HUES64 (cell line): ENCODE results near the gene AP3S1.

Source experiments
- H3K27ac ChIP-seq: 2 replicates; pipeline ENCODE4 v1.7.0; 2013; ENCODE audit warnings: low read depth, low read length, inconsistent platforms
- H3K27me3 ChIP-seq: 2 replicates; pipeline ENCODE4 v1.6.1; 2013; ENCODE audit warnings: mild to moderate bottlenecking, low read length; ENCODE audit not compliant: insufficient read depth
- H3K36me3 ChIP-seq: 2 replicates; pipeline ENCODE4 v1.6.1; 2013; ENCODE audit warnings: mild to moderate bottlenecking, low read length; ENCODE audit not compliant: insufficient read depth
- H3K4me1 ChIP-seq: 2 replicates; pipeline ENCODE4 v1.6.1; 2013; ENCODE audit warnings: mild to moderate bottlenecking, low read length, moderate library complexity; ENCODE audit not compliant: insufficient read depth
- H3K4me3 ChIP-seq: 2 replicates; pipeline ENCODE4 v1.5.1; 2013; ENCODE audit warnings: mild to moderate bottlenecking, low read length, moderate library complexity
- H3K9ac ChIP-seq: 2 replicates; pipeline ENCODE4 v1.6.1; 2013; ENCODE audit warnings: mild to moderate bottlenecking, low read depth, low read length
- H3K9me3 ChIP-seq: 2 replicates; pipeline ENCODE4 v1.6.1; 2013; ENCODE audit warnings: low read depth, low read length; ENCODE audit not compliant: insufficient read depth
- WGBS: fragments of 150-250, 120-280 bp; methylation state at CpG from one replicate; pipeline ENCODE4 v1.1.7; 2013; ENCODE audit warnings: missing lambda C conversion rate; 5-methylcytosine and 5-hydroxymethylcytosine counted together

The AP3S1 gene

GRCh38 chr5:115825948-115826347 lies 15.8 kb upstream of the AP3S1 start:
- Histone ChIP-seq H3K27me3 (no peaks in the 10 kb centered on the region), H3K9me3 (no peaks in the 10 kb centered on the region), H3K9ac (no peak overlapping the region), H3K4me3 (no peak overlapping the region), H3K36me3 (peaks cover 32% of the 10 kb centered on the region), H3K27ac (no peak overlapping the region), H3K4me1 (no peaks in the 10 kb centered on the region)
- WGBS = 94% methylated on average over 4 of the region's 4 CpGs

DNA sequence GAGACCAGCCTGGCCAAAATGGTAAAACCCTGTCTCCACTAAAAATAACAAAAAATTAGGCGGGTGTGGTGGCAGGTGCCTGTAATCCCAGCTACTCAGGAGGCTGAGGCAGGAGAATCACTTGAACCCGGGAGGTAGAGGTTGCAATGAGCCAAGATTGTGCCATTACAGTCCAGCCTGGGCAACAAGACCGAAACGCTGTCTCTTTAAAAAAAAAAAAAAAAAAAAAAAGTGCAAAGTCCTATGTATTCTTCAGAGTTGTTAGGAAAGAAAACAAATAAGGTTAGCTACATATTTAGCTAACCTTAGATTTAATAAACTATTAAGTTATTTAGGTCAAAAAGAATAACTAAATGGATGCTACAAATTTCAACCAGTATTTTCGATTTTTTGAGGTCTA lies 11.8 kb upstream of the AP3S1 start:
- H3K36me3 ChIP-seq = peaks cover 66% of the 10 kb centered on the region

GRCh38 chr5:115831163-115831768 lies 10.5 kb upstream of the AP3S1 start:
- WGBS = 58% methylated on average over 2 of the region's 2 CpGs
- Histone ChIP-seq H3K27ac (no peak overlapping the region), H3K4me1 (peaks cover 4% of the 10 kb centered on the region; the same call in 1 of the 2 replicates), H3K27me3 (no peaks in the 10 kb centered on the region), H3K9ac (no peak overlapping the region), H3K36me3 (peaks cover 80% of the 10 kb centered on the region), H3K4me3 (no peak overlapping the region), H3K9me3 (no peaks in the 10 kb centered on the region)

More for the DNA sequence above, 11.8 kb upstream of the AP3S1 start:
- 93% methylated on average over 4 of the region's 5 CpGs for WGBS
- no peaks in the 10 kb centered on the region for H3K27me3 ChIP-seq
- H3K9ac ChIP-seq = no peak overlapping the region
- no peak overlapping the region for H3K4me3 ChIP-seq
- H3K9me3 ChIP-seq = no peaks in the 10 kb centered on the region
- H3K4me1 ChIP-seq = peaks cover 4% of the 10 kb centered on the region; the same call in 1 of the 2 replicates
- no peak overlapping the region for H3K27ac ChIP-seq

- 95% methylated on average over 4 of the region's 4 CpGs for WGBS
- Histone ChIP-seq H3K27ac (no peak overlapping the region), H3K36me3 (peaks cover 74% of the 10 kb centered on the region), H3K4me3 (no peak overlapping the region), H3K4me1 (peaks cover 11% of the 10 kb centered on the region), H3K9ac (no peak overlapping the region), H3K27me3 (no peaks in the 10 kb centered on the region), H3K9me3 (no peaks in the 10 kb centered on the region)
These were observed 6.3 kb upstream of the AP3S1 start for GRCh38 chr5:115835481-115835880.

DNA sequence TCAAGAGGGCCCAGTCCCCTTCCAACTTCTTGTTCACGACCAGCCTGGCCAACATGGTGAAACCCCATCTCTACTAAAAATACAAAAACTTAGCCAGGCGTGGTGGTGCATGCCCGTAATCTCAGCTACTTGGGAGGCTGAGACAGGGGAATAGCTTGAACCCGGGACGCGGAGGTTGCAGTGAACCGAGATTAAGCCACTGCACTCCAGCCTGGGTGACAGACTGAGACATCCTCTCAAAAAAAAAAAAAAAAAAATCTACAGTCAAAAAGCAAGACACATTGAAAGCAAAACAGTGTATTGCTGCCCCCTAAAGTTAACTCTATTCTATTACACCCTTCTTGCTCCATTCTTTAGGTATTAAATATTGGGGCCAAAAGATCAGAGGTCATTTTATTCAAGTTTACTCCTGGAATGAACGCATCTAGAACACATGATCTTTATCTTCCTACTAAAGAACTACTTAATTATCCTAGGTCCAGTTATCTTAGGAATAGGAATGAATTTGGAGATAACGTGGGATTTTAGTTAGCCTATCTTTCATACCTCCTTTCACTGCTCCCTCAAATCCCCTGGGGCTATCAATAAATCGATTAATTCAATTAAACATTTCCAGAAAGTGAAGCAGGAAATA lies 2.7 kb upstream of the AP3S1 start:
- Histone ChIP-seq H3K4me3 (peak overlapping the region; percentile 88), H3K9ac (no peak overlapping the region), H3K36me3 (peaks cover 44% of the 10 kb centered on the region), H3K27me3 (peaks cover 14% of the 10 kb centered on the region), H3K4me1 (peaks cover 13% of the 10 kb centered on the region), H3K9me3 (no peaks in the 10 kb centered on the region), H3K27ac (no peak overlapping the region)
- 67% methylated on average over 8 of the region's 10 CpGs for WGBS

- WGBS = 0% methylated on average over 5 of the region's 5 CpGs
- peak overlapping the region; percentile 92 for H3K27ac ChIP-seq
- peaks cover 14% of the 10 kb centered on the region for H3K27me3 ChIP-seq
- peaks cover 13% of the 10 kb centered on the region for H3K4me1 ChIP-seq
- peaks cover 26% of the 10 kb centered on the region for H3K36me3 ChIP-seq
- H3K9ac ChIP-seq = peak overlapping the region; percentile 91
- no peaks in the 10 kb centered on the region for H3K9me3 ChIP-seq
- H3K4me3 ChIP-seq = peak overlapping the region; percentile 88
These were observed 862 bp upstream of the AP3S1 start for GRCh38 chr5:115840873-115841272.

DNA sequence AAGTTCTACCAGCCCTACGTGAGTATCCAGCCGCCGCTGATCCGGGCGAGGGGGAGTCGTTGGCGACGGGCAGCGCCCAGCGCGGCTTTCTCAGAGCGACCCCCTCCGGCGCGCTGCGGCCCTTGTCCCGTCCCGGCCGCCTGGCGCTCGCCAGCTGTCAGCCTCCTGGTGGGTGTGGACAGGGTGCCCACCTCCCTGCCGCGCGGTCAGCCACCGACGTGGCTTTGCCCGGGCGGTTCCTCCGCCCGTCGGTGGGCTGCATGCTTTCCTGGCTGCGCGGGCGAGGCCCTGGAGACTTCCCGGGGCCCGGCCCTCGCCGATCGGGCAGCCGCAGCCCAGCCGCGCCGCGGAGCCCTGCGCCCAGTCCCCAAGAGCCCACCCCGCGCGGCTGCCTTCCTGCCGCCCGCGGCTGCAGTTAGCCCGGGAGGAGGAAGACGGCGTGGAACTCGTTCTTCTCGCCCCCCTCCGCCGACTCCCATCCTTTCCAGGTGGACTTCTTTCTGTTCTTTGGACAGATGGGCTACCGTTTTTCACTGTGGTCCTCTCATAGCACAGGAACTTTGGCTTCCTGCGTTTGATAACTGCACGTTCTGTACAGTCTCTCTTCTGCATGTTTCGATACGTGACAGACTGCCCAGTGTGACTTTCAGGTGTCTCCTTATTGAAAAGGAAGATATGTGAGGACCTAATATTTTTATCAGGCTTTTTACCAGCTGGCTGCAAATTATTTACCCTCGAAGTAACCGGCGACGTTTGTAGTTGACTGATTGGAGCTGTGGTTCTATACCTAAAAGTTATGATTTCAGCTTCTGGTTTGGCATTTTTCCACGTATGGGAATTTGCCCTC lies 577 bp downstream of the AP3S1 start:
- peaks cover 14% of the 10 kb centered on the region for H3K27me3 ChIP-seq
- peaks cover 13% of the 10 kb centered on the region for H3K4me1 ChIP-seq
- H3K9ac ChIP-seq = peak overlapping the region; percentile 91
- under 1% methylated on average over 68 of the region's 68 CpGs for WGBS
- peaks cover 11% of the 10 kb centered on the region for H3K36me3 ChIP-seq
- H3K27ac ChIP-seq = peak overlapping the region; percentile 92
- peak overlapping the region; percentile 88 for H3K4me3 ChIP-seq
- H3K9me3 ChIP-seq = no peaks in the 10 kb centered on the region

DNA sequence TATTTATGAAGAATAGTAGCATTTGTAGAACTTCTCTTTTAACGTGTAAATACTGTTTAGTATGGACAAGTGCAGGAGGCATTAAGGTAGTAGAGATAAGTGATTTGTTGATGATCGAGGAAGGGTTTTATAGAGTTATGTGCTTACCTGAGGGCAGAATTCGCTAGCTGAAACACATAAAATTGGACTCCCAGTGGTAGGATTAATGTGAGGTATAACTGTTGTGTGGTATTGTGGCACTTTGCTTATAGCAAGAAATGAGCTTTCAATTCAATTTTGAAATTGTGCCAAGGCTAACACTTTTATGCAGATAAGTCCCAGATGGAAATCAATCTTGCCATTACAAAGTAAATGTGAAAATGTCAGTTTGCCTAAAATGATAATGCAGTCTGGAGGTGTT lies 1.2 kb downstream of the AP3S1 start:
- WGBS = 48% methylated on average over 3 of the region's 3 CpGs
- peak overlapping the region; percentile 88 for H3K4me3 ChIP-seq
- H3K27ac ChIP-seq = no peak overlapping the region
- H3K9me3 ChIP-seq = no peaks in the 10 kb centered on the region
- peaks cover 13% of the 10 kb centered on the region for H3K4me1 ChIP-seq
- H3K9ac ChIP-seq = 0 out of 2 replicates have a peak overlapping the region, but pooled peaks have one; percentile 91
- peaks cover 14% of the 10 kb centered on the region for H3K27me3 ChIP-seq
- H3K36me3 ChIP-seq = peaks cover 5% of the 10 kb centered on the region; the same call in 1 of the 2 replicates

- Histone ChIP-seq H3K4me1 (peaks cover 13% of the 10 kb centered on the region), H3K27ac (no peak overlapping the region), H3K9me3 (no peaks in the 10 kb centered on the region), H3K36me3 (no peaks in the 10 kb centered on the region), H3K27me3 (peaks cover 14% of the 10 kb centered on the region), H3K9ac (no peak overlapping the region), H3K4me3 (peak overlapping the region; percentile 88; the same call in 1 of the 2 replicates)
- 92% methylated on average over 3 of the region's 6 CpGs for WGBS
These were observed 1.9 kb downstream of the AP3S1 start for GRCh38 chr5:115843444-115844130.

DNA sequence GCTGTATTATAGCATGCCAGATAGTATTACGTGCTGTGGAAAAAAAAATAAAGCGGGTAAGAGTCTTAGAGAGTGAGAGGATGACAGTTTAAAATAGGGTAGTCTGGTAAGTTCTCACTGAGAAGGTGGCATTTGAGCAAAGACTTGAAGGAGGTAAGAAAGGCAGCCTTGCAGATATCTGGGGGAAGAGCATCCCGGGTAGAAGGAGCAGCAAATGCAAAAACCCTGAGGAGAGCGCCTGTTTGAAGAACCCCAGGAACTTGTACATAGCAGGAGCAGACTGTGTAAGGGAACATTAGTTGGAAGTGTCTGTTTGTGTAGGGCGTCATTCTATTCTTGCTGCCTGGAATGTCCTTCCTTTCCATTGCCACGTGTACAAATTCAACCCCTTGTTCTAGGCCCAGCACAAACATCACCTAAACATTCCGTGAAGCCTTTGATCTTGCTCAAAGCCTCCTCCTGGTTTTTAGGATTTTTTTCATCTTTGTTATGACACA lies 2.6 kb downstream of the AP3S1 start:
- no peak overlapping the region for H3K9ac ChIP-seq
- no peaks in the 10 kb centered on the region for H3K36me3 ChIP-seq
- peaks cover 14% of the 10 kb centered on the region for H3K27me3 ChIP-seq
- H3K4me1 ChIP-seq = peaks cover 9% of the 10 kb centered on the region; the same call in 1 of the 2 replicates
- H3K27ac ChIP-seq = no peak overlapping the region
- 77% methylated on average over 7 of the region's 7 CpGs for WGBS
- no peak overlapping the region for H3K4me3 ChIP-seq
- H3K9me3 ChIP-seq = no peaks in the 10 kb centered on the region
